Breast epithelium (tissue), 3 donors: ENCODE results near the gene GRIK1.

Source experiments
- POLR2A ChIP-seq: fragments of 450-650 bp; IDR thresholded peaks from one replicate; pipeline ENCODE4 v1.6.1; 2016; ENCODE audit warnings: antibody characterized with exemption, mild to moderate bottlenecking, moderate library complexity
- POLR2AphosphoS5 ChIP-seq, 3 donors: sonication (generic); formaldehyde crosslinking; IDR thresholded peaks; one replicate each; pipeline ENCODE4 v1.6.1; 2017; ENCODE audit warnings: antibody characterized with exemption in 3 of 3
- TF ChIP-seq, protein P1 (sequence below), 3 donors: fragments of 450-650 bp; IDR thresholded peaks; one replicate each; pipeline ENCODE4 v1.5.1; 2016 to 2017; ENCODE audit warnings: antibody characterized with exemption in 3 of 3, mild to moderate bottlenecking in 3 of 3, moderate library complexity in 3 of 3

DNA sequence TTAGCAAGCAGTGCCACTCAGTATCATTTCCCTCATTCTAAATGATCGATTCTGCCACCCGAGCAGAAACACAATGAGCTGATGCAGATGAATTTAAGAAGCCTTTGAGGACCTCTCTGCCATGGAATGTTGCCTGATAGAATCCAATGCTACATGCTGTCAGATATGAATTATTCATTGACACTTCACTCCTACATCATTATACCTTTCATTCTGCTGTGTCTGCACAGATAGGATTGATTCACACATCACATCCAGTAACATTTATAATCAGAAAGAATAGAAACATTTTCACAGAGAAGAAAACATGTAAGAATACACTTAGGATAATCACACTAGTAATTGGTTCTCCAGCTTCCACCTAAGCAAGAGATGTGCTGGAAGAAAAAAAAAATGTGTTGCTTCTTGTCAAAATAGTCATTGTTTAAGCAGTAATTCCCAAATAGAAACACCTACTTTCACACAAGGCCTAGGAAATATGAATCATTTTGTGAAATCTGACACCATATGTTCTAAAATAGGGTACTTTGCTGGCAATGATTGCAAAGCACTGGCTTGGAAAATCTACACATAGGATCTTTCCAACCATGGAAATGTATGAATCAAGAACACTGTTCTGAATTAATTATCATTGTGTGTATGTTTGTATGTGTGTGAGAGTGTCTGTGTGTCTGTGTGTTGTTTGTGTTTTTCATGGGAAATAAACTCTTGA, 110.1 kb downstream of the GRIK1 start:
- TF ChIP-seq, protein P1, sequence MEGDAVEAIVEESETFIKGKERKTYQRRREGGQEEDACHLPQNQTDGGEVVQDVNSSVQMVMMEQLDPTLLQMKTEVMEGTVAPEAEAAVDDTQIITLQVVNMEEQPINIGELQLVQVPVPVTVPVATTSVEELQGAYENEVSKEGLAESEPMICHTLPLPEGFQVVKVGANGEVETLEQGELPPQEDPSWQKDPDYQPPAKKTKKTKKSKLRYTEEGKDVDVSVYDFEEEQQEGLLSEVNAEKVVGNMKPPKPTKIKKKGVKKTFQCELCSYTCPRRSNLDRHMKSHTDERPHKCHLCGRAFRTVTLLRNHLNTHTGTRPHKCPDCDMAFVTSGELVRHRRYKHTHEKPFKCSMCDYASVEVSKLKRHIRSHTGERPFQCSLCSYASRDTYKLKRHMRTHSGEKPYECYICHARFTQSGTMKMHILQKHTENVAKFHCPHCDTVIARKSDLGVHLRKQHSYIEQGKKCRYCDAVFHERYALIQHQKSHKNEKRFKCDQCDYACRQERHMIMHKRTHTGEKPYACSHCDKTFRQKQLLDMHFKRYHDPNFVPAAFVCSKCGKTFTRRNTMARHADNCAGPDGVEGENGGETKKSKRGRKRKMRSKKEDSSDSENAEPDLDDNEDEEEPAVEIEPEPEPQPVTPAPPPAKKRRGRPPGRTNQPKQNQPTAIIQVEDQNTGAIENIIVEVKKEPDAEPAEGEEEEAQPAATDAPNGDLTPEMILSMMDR (IDR thresholded peaks at IDR 0.05) = no peak
- TF ChIP-seq POLR2A (no peak), POLR2AphosphoS5 (IDR thresholded peaks at IDR 0.05) (no peak)
